Subcutaneous adipose tissue (tissue), 4 donors: ENCODE results near the gene PRR7. TPM values are rescaled to one million over a fixed set of nuclear protein-coding genes. Genes with fewer than 3 reads are reported as not detected.

Experiments
- CTCF ChIP-seq: fragments of 450-650 bp; IDR thresholded peaks from one replicate; pipeline ENCODE4 v1.5.1; 2016; ENCODE audit warnings: low read depth, mild to moderate bottlenecking, control low read depth, antibody characterized with exemption, moderate library complexity
- total RNA-seq, 4 donors: library from RNA; depleted of rRNA; stranded (reverse); fragments of >200 nt; gene quantifications; one replicate each; pipeline ENCODE4 v1.1.0, GENCODE V29; 2016

The PRR7 gene
- total RNA-seq, 4 donors from 2014 or later = 0.44 to 1.4 (median 0.90) TPM

- no peak for TF ChIP-seq CTCF
These were observed 31.3 kb downstream of the PRR7 start for GRCh38 chr5:177477701-177478477.

GRCh38 chr5:177478711-177479646, 32.4 kb downstream of the PRR7 start:
- TF ChIP-seq CTCF = no peak

GRCh38 chr5:177479774-177480173, 33.2 kb downstream of the PRR7 start:
- TF ChIP-seq CTCF = no peak

GRCh38 chr5:177482359-177482795, 35.8 kb downstream of the PRR7 start:
- no peak for TF ChIP-seq CTCF

GRCh38 chr5:177483042-177483441, 36.4 kb downstream of the PRR7 start:
- TF ChIP-seq CTCF = no peak

GRCh38 chr5:177483994-177484901, 37.6 kb downstream of the PRR7 start:
- no peak for TF ChIP-seq CTCF
